ENCODE measurements around the gene PRR19.

GRCh38 chr19:42353341-42354015 lies 51.5 kb downstream of the PRR19 start:
- TF ChIP-seq CTCF (IDR thresholded peaks at IDR 0.05) (no peak), POLR2A (IDR thresholded peaks at IDR 0.05) (no peak)

All from tibial nerve (tissue), 3 donors.